Ammon's horn (tissue), 1 donor: ENCODE results near the gene BBS7.

ENCODE experiments used
- DNase-seq: peaks from one replicate; pipeline ENCODE4 v3.0.0-alpha.2; 2016; ENCODE audit warnings: low spot score

BBS7 gene

DNA sequence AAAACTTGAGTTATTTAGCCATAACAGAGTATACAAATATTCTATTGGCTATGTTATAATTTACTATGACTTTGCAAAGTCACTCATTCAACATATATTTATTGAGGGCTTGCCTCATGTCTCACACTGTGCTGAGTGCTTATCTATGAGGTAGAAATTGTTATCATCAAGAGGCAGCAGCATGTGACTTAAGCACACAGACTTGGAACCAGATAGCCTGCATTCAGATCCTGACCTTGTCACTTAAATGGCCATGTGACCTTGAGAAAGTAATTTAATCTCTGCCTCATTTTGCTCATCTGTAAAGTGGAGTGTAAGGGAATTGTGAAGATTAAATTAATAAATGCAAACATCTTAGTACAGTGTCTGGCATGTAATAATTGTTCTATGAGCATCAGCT is 79.3 kb downstream of the BBS7 start:
- no peak for DNase-seq

DNA sequence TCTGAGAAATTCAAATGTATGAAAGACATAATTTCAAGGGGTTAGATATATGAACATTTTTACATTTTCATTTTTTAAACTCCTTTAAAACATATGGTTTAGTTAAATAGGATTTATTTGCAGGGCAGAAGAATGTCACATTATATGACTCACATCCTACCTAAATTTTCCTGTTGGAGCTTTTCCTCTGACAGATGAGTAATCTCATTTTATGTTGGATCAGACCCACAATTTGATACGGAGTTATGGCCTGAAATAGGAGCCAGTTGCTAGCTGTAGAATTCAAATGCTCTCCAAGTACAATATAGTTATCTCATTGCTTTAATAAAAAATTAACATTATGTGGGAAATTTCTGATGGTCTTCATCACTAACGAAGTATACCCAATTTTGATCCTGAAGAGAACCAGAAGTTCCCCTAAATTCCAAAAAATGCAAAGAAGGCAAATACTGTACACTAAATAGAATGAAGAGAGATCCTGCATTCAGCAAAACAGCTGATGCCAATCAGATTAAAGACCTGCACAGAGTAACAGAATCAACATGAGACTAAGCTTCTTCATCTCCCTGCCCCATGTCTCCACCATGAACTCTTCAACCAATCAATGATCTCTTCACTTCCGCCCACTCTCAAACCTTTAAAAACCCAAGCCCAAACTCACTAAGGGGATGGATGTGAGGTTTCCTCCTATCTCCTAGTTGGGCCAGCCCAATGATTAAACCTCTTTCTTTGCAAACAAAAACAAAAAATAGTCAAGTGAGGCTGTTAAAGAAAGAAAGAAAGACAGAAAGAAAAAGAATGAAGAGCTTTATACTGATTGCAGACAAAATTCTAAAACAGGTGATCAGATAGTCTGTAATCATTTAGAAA is 80.1 kb downstream of the BBS7 start:
- no peak for DNase-seq

- DNase-seq = no peak
These were observed 80.8 kb downstream of the BBS7 start for GRCh38 chr4:121789455-121789854.

DNA sequence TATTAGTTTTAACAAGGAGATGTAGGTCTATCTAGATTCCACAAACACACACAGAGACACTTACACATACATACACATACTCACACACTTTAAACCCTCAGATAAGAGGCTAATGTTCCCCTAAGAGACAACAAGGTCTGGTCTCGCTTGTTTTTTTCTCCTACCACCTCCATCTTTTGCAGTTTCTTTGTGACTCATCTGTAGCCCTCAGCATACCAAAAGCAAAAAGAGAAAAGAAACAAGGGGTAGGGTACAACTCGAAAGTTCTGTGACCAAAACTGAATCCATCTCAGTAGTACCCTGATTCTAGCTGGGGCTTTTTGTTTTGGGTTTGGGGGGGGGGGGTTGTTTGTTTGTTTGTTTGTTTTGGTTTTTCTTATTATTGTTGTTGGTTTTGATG is 81.4 kb downstream of the BBS7 start:
- DNase-seq = no peak

DNA sequence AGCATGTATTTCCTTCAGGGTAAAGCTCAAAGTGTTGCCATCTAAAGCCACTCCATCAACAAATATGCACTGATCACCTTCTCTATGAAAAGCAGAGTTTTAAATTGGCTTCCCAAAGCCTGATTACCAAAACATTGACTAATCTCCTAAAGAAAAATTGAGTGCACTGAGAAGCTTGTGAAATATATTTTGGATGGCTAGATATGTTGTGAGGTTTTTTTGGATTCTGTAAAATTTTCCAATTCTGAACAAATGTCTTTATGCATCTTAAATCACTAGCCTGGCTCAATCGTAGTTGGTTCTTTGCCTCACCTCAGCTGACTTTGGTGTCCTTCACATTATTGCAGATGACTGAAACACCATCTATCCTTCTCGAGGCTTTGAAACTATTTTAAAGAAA is 84.1 kb downstream of the BBS7 start:
- DNase-seq = no peak

- DNase-seq = peak; percentile 58
These were observed 84.8 kb downstream of the BBS7 start for GRCh38 chr4:121785479-121785878.

DNA sequence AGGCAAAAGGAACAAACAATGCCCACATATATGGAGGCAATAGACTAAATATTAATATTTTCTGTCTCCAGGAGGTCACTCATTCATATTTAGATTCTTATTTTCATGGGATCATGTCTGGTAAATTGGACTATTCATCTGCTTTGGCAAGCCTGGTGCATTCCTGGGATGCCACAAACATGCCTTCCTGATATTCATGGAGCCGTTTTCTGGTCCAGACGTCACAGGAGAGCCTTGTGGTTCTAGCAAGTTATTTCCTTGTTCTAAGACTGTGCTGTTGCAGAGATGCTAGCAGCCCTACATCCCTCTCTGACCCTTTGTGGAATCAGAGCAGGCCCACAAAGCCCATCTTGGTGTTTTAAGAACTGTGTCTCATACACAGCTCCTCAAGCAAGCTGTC is 85.3 kb downstream of the BBS7 start:
- no peak for DNase-seq

DNA sequence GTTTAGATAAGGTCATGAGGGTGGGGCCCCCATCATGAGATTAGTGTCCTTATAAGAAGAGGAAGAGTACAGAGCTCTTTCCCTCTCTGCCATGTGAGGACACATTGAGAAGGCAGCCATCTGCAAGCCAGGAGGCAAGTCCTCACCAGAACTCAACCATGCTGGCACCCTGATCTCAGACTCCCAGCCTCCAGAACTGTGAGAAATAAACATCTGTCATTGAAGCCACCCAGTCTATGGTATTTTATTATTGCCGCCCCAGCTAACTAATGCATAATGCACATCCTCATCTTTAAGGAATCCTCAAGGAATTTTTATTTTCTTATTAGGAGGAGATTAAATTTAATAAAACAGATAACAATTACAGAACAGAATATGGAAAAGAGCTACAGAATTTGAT is 85.9 kb downstream of the BBS7 start:
- DNase-seq = no peak

DNA sequence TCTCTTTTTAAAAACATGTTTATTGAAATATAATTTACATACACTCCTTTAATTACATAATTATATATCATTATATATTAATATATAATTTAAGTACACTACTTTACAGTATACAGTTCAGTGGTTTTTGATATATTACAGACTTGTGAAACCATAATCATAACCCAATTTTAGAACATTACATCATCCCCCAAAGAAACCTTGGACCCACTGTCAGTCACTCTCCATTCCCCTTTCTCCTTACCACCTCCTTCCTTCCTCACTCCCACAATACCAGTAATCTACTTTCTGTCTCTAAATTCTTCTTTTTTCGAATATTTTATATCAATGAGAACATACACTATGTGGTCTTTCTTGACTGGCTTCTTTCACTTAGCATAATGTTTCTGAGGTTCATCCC is 87.1 kb downstream of the BBS7 start:
- no peak for DNase-seq

- DNase-seq = no peak
These were observed 91.2 kb downstream of the BBS7 start for GRCh38 chr4:121778991-121779628.

DNA sequence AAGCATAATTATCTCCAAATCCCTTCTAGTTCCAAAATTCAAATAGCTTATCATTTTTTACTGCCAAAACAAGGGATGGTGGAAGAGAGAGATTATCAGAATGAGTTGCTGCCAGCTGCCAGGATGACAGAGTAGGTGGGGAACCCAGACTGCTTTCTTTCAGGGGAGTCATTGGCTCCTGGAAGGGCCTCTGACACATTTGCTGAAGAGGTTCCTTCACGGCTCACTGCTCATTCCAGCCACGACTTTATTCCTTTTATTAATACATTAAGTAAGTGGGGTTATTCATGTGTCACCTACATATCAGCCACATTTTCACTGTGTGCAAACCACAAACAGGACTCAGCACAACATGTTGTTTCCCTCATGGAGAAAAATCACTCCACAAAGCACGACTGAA is 92.6 kb downstream of the BBS7 start:
- no peak for DNase-seq

DNA sequence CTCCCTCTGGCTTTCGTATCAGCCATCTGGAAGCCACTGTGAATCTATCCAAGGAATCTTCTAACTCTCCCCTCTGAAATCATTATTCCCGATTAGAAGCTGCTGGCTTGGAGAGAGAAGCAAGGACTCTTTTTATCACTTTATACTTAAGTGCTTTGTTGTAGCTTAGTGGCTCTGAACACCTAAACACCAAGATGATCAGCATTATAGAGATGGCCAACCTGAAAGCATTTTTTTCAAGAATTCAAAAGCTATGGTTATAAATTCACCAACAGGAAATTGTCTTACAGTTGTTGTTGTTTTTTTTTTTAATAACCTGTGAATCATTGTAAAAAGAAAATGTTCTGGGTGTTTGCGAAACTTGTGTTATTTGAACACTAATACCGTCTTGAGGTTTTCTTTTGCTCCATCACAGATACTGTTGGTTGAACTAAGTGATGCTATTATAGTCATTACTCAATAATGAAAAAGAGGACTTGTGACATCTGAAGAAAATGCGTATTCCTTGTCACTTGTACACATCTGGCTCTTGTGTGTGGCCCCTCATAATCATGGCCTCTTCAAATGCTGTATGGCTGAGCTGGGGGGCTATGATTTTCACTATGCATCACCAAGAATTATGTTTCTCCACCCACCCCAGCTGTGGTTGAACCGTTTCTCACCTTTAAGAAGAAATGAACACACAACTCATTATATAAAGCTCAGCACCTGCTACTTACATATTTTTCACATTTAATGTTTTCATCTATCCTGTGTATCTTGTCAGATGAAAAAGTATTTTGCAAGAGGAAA is 93.5 kb downstream of the BBS7 start:
- DNase-seq = no peak
